Measurements from ENCODE around the gene METTL21A. TPM values are rescaled to one million over a fixed set of nuclear protein-coding genes. Genes with fewer than 3 reads are reported as not detected.

METTL21A gene
- total RNA-seq, 1 experiment from 2014 or later = 13.6 TPM

DNA sequence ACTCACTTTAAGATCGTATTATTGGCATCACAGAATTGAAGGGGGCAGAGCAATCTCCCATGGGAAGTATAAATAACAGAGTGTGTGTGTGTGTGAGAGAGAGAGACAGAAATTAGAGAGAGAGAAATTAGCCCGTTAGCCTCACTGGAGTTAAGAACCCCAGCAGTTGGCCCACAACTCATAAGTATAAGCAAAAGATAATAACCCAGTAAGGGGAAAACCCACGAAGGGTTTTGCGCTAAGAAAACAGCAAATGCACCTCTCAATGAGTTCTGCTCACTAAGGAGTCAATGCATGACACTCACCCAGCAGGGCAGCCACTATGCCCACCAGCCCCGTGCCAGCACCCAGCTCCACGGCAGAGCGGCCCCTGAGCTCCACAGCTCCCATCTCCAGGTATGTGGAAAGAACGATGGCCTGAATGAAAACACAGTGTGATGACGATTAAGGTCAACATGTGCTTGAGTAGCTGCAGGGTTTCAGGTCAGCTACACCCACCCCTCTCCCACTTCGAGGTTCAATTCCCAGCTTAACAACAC lies 3.6 kb downstream of the METTL21A start:
- DNase-seq = no peak
- Histone ChIP-seq H3K4me3 (no peak overlapping the region), H3K9me2 (ENCODE audit: insufficient read depth) (no peaks in the 10 kb centered on the region), H2AFZ (no peak overlapping the region), H3K4me2 (no peak overlapping the region), H3K4me1 (replicated peaks; ENCODE audit: insufficient read depth) (peaks cover 26% of the 10 kb centered on the region), H3K9me3 (ENCODE audit: insufficient read depth, low read depth) (no peaks in the 10 kb centered on the region), H3F3A (ENCODE audit: insufficient read depth, low read depth) (peaks cover 41% of the 10 kb centered on the region), H3K27ac (no peak overlapping the region), H3K36me3 (ENCODE audit: low read depth) (no peaks in the 10 kb centered on the region), H3K79me2 (ENCODE audit: low read depth) (peaks cover 20% of the 10 kb centered on the region), H4K20me1 (ENCODE audit: insufficient read depth) (no peaks in the 10 kb centered on the region), H3K27me3 (ENCODE audit: insufficient read depth, low read depth) (no peaks in the 10 kb centered on the region)
- intact Hi-C loops (cut with micrococcal nuclease; ENCODE audit: unreplicated experiment) = loop anchor here (10.0 kb wide), 1 partner anchor 453 kb away; no protein-coding TSS in a partner anchor
- CTCF ChIA-PET = interaction anchor here (0.6 kb wide), 2 partner anchors 20 to 393 kb away, joined by 3 to 4 read pairs; no protein-coding TSS in a partner anchor
- TF ChIP-seq EZH2 (IDR thresholded peaks at IDR 0.05; ENCODE audit: low read depth) = no peak
- TF ChIP-seq, protein P1, sequence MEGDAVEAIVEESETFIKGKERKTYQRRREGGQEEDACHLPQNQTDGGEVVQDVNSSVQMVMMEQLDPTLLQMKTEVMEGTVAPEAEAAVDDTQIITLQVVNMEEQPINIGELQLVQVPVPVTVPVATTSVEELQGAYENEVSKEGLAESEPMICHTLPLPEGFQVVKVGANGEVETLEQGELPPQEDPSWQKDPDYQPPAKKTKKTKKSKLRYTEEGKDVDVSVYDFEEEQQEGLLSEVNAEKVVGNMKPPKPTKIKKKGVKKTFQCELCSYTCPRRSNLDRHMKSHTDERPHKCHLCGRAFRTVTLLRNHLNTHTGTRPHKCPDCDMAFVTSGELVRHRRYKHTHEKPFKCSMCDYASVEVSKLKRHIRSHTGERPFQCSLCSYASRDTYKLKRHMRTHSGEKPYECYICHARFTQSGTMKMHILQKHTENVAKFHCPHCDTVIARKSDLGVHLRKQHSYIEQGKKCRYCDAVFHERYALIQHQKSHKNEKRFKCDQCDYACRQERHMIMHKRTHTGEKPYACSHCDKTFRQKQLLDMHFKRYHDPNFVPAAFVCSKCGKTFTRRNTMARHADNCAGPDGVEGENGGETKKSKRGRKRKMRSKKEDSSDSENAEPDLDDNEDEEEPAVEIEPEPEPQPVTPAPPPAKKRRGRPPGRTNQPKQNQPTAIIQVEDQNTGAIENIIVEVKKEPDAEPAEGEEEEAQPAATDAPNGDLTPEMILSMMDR (conservative IDR thresholded peaks at IDR 0.05) = no peak
- no TSS peak for BruUV-seq (replicated peaks)
- POLR2A ChIA-PET (ENCODE audit: unreplicated experiment) = interaction anchor here (0.7 kb wide), 1 partner anchor 184 kb away, joined by 6 read pairs; no protein-coding TSS in a partner anchor

DNA sequence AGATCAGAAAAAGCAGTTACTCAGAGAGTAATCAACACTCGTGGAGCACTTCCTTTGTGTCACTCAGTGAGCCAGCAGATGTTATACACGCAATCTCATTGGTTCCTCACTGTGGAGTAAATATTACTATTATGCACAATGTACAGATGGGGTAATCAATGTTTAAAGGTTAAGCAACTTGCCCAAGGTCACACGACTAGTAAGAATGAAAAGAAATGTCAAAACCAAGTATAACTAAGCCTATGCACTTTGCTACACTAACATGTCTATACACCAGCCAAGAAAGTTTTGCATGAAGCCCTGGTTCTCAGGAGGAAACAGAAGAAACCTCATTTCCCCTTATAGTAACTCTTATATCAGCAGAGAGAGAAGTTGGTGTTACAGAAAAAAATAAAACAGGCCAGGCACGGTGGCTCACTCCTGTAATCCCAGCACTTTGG lies 5.4 kb downstream of the METTL21A start:
- Histone ChIP-seq H3K79me2 (ENCODE audit: low read depth) (peaks cover 20% of the 10 kb centered on the region), H4K20me1 (ENCODE audit: insufficient read depth) (no peaks in the 10 kb centered on the region), H3K9me3 (ENCODE audit: insufficient read depth, low read depth) (no peaks in the 10 kb centered on the region), H3K9me2 (ENCODE audit: insufficient read depth) (no peaks in the 10 kb centered on the region), H3K36me3 (ENCODE audit: low read depth) (0 out of 2 replicates have a peak, but pooled peaks cover 3% of the 10 kb centered on the region), H3K4me1 (replicated peaks; ENCODE audit: insufficient read depth) (peaks cover 29% of the 10 kb centered on the region), H3K4me2 (no peak overlapping the region), H2AFZ (no peak overlapping the region), H3F3A (ENCODE audit: insufficient read depth, low read depth) (peaks cover 37% of the 10 kb centered on the region), H3K27me3 (ENCODE audit: insufficient read depth, low read depth) (no peaks in the 10 kb centered on the region), H3K27ac (no peak overlapping the region), H3K4me3 (no peak overlapping the region)
- CTCF ChIA-PET = no interaction called here
- no peak for TF ChIP-seq EZH2 (IDR thresholded peaks at IDR 0.05; ENCODE audit: low read depth)
- TF ChIP-seq, protein P1 (conservative IDR thresholded peaks at IDR 0.05) = no peak
- POLR2A ChIA-PET (ENCODE audit: unreplicated experiment) = no interaction called here
- no peak for DNase-seq
- intact Hi-C loops (cut with micrococcal nuclease; ENCODE audit: unreplicated experiment) = loop anchor here (10.0 kb wide), 1 partner anchor 455 kb away; no protein-coding TSS in a partner anchor
- BruUV-seq (replicated peaks) = no TSS peak

DNA sequence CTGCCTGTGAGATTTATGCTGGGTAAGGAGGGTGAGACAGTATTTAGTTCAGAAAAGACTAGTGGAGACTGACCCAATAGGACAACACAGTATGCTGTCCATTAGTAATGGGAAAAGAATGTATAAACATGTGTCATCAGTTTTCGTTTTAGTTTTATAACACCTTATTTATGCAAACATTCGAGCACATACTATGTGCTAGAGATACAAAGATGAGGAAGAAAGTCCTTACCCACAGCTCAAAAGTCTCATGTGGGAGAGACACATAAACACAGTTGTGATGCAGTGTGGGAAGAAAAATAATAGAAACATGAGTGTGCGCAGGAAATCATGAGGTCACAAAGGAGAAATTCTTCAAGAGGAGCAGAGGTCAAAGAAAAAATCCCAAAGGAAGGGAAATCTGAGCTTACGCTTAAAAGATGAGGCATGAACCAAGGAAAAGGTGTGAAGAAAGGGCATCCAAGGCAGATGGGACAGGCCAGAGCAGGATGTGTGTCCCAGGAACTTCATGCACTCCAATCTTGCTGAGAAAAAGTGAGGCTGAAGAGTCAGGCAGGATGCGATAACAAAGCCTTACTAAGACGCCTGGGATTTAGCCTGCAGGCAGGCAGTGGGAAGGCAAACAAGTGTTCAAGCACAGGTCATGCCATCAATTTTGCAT lies 8.1 kb downstream of the METTL21A start:
- H3K4me1 ChIP-seq (replicated peaks; ENCODE audit: insufficient read depth) = peaks cover 21% of the 10 kb centered on the region
- peaks cover 28% of the 10 kb centered on the region for H3F3A ChIP-seq (ENCODE audit: insufficient read depth, low read depth)
- H2AFZ ChIP-seq = no peak overlapping the region
- H3K9me3 ChIP-seq (ENCODE audit: insufficient read depth, low read depth) = no peaks in the 10 kb centered on the region
- DNase-seq = peak; percentile 21 to 64
- no peaks in the 10 kb centered on the region for H3K9me2 ChIP-seq (ENCODE audit: insufficient read depth)
- H3K79me2 ChIP-seq (ENCODE audit: low read depth) = peaks cover under 1% of the 10 kb centered on the region; the same call in 1 of the 2 replicates
- H3K27ac ChIP-seq = peak overlapping the region; percentile 73
- ChIA-PET POLR2A (ENCODE audit: unreplicated experiment) (interaction anchor here (0.7 to 0.9 kb wide), 2 partner anchors 16 to 135 kb away, joined by 3 to 8 read pairs; no protein-coding TSS in a partner anchor), CTCF (no interaction called here)
- no peak overlapping the region for H3K4me3 ChIP-seq
- H4K20me1 ChIP-seq (ENCODE audit: insufficient read depth) = no peaks in the 10 kb centered on the region
- BruUV-seq (replicated peaks) = no TSS peak
- no peaks in the 10 kb centered on the region for H3K27me3 ChIP-seq (ENCODE audit: insufficient read depth, low read depth)
- peaks cover 14% of the 10 kb centered on the region; the same call in 1 of the 2 replicates for H3K36me3 ChIP-seq (ENCODE audit: low read depth)
- intact Hi-C loops (cut with micrococcal nuclease; ENCODE audit: unreplicated experiment) = no loop called here
- H3K4me2 ChIP-seq = peak overlapping the region; percentile 26
- no peak for TF ChIP-seq EZH2 (IDR thresholded peaks at IDR 0.05; ENCODE audit: low read depth)
- TF ChIP-seq, protein P1 (conservative IDR thresholded peaks at IDR 0.05) = no peak

All from PC-9 (cell line).